ENCODE measurements around the gene RBM26. TPM values are rescaled to one million over a fixed set of nuclear protein-coding genes. Genes with fewer than 3 reads are reported as not detected.
"Not testable (repeated sequence)": the region's sequence is repeated elsewhere in the genome, so short reads cannot be mapped to it uniquely, and the experiment has no call there.

Gene RBM26
- total RNA-seq, 1 experiment from 2014 or later = 16.1 TPM

DNA sequence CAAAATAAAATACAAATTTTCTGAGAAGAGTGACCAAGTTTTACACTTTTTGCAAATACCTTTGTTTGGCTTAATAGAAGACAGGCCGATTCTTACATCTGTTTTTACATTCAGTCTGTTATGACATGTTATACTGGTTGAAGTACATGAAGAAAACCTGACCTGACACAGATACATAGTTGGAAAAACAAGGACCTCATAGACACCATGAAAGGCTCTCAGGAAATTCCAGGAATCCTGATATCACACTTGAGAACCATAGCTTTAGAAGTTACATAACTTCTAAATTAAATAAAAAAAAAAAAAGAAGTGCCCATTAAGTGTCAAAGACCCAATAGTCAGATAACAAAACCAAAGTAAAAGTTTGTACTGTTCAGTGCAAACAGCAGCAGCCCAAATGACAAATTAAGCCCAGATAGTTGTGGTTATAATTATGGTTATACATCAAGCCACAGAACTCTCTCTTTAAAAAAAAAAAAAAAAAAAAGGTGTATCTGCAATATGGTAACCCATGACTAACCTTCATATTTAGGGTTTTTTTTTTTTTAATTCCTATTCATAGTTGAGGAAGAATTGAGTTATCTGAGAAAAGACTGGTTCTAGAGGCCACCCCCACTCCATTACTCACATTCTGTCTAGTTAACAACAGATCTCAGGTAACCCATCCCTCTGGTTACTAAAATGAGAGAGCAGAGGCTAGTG, 19.8 kb downstream of the RBM26 start:
- no peak for DNase-seq (ENCODE audit: low read depth)

DNA sequence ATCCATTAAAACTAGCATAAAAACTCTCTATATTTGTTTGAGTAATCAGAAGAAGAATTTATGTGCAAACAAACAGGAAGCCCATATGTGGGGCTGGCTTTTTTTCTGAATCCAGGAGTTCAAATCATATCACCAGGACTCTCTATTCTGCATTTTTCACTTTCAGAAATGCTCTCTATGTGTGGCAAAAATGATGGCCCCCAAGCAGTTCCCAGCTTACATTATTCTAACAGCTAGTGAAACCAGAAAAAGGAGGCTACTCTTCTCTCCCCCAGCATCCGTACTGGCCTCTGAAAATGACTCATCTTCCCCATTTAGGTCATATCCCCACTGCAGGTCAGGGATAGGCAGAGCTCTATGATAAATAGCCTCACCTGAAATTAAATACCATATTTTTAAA, 20.4 kb downstream of the RBM26 start:
- DNase-seq (ENCODE audit: low read depth) = peak; percentile 21

DNA sequence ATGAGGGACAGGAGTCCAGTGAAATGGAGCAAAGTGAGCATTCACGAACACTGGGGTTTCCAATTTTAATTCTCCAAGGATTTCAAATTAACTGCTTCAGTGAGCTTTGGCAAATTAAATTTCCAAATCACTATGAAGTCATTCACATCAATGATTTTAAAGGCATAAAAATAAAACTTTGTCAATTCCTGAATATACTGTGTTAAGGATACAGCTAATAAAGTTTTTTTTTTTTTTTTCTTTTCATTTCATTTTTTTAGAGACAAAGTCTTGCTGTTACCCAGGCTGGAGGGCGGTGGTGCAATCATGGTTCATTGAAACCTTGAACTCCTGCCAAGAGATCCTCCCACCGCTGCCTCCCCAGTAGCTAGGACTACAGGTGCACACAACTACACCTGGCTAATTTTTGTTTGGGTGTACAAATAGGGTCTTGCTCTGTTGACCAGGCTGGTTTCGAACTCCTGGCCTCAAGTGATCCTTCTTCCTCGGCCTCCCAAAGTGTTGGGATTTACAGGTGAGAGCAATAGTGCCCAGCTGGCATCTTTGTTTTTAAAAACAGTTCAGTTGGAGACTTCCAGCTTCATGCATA, 21.9 kb downstream of the RBM26 start:
- DNase-seq (ENCODE audit: low read depth) = no peak

DNA sequence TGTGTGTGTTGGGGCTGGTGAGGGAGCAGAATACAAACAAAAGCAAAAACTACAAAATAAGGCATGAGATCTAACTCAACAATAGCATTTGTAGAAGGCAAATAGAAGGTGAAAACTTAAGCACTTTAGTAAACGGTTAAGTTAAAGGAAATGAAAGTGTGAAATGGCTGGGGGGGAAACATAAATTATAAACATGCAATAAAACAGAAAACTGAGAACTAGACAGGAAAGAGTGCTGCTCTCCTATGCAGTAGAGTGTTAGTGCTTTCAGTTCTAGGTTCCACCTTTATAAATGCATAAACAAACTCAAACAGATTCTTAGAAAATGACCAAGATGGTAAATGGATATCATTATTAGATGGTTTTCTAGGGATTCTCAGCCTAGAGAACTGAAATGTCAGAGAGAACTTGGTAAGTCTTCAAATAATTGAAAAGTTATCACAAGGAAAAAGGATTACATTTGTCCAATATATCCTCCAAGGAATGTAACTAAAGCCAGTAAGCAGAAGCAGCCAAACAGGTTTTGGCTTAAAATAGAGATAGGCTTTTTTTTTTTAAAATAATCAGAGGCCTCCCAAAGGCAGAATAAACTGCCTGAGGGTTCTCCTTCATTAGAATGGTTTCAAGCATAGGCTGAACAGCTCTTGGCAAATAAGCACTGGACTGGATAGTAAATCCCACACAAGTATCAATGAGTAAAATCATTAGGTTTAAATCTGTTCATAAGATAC, 23.3 kb downstream of the RBM26 start:
- DNase-seq (ENCODE audit: low read depth) = no peak

DNA sequence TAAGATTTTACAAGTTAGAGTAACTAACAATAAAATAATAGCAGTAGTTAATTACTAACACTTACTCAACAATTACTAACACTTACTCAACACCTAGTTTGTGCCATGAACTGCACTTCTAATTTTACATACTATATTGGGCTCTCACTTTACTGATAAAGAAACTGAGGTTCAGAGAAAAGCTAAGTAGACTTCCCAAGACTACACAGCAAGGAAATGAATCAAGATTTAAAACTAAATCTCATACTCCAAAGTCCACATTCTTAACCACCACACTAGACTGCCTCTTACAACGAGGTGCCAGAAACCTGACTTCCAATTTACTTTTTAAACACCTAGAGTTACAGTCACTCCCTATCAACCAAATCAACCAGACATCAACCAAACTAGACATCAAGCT, 25.1 kb downstream of the RBM26 start:
- no peak for DNase-seq (ENCODE audit: low read depth)

DNA sequence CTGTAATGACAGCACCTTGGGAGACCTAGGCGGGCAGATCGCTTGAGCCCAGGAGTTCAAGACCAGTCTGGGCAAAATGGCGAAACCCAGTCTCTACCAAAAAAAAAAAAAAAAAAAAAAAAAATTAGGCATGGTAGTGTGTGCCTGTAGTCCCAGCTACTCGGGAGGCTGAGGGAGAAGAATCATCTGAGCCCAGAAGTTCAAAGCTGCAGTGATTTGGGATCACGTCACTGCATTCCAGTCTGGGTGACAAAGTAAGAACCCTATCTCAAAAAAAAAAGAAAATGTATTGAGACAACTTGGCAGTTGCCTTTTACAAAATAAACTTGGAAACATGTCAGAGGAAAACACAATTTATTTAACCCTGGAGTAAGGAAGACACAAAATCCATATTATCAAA, 26.8 kb downstream of the RBM26 start:
- DNase-seq (ENCODE audit: low read depth) = no peak

DNA sequence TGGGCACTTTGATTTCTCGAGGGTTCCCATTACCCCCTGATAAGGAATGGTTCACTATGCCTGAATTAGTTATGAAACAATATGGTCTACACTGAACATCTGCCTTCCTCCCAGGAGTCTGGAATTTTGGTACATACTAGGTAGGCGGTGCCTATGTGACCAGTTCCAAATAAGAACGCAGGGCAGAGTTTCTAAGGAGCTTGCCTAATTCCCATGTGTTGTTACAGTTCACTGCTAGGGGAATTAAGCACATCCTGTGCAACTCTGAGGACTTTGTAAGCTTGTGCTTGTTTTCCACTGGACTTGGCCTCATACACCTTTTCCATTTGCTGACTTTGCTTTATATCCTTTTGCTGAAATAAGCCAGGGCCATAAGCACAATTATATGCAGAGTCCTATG, 29.2 kb downstream of the RBM26 start:
- no peak for DNase-seq (ENCODE audit: low read depth)

DNA sequence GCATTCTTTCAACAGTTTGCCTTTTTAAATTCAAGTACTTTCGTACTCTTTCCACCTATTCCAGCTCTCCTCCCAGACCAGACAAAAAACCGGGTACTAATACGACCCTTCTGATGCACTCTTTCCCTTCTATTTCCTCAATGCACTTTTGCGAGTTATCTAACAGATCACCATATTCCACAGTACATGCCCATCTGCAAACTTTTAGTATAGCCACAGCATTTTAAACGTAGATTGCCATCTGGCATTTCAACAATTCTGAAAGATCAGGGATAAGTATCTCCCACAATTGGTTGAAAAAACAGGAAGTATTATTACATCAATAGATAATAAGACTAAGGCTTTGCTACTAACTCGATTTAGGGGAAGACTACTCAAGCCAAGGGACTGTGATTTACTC, 31.5 kb downstream of the RBM26 start:
- DNase-seq (ENCODE audit: low read depth) = no peak

DNA sequence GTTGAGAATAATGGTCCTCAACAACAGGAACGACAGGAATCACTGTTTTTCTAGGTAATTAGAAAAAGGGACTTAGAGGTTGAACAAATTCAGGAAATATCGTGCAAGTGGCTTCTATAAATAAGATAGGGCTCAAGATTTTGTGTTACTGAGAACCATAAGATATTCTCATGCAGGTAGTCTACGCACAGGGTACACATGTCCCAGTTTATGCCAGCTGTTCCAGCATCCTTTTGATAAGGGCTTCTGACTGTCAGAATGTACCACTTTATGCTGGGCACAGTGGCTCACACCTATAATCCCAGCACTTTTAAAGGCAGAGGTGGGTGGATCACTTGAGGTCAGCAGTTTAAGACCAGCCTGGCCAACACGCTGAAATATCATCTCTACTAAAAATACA, 32.1 kb downstream of the RBM26 start:
- DNase-seq (ENCODE audit: low read depth) = no peak

DNA sequence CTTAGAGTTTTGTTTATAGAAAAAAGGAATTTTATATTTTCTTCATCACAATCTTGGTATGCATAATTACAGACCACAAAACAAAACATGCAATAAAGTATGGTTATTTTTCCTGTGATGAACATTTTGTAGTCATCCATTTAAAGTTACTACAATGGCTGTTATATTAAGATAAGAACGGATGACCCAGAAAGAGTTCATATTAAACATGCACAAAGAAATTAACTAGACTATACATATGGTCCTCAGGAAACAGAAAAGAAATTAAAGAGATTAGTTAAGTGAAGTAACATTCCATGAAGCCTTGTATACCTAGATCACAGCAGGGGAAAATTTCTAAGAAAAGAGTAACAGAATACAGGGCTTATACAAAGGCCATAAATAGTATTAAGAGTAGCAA, 36.8 kb downstream of the RBM26 start:
- DNase-seq (ENCODE audit: low read depth) = no peak

DNA sequence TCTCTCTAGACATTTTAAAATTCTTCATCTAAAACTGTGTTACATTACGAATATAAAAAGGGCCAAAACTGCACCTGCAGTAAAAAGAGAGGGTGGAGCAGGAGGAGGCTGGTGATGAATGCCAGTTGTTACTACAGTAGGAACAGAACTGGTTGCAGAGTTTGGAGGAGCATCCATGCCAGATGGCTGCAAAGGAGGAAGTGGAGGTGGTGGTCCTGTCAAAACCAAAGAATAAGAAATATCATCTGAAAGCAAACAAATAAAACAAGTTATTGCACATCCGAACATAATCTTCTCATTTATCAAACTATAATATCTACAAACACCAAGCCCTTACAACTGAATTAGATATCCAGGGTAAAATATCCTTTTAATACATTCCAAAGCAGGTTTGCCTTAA, 40.1 kb downstream of the RBM26 start:
- no peak for DNase-seq (ENCODE audit: low read depth)

DNA sequence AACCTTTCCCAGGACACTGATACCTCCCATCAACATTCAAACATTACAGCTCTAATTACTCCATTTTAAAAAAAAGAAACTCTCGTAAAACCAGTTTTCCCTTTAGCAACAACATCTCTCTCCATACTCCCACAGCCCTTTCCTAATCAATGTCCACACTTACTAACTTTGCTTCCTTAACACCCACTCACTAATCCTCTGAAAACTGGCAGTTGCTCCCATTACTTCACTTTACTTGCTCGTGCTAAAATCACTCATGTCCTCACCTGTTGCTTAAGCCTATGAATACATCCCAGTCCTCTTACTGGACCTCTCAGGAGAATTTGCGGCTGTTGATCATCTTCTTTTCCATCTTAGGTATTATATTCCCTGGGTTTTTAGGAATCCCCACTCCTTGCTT, 44.8 kb downstream of the RBM26 start:
- DNase-seq (ENCODE audit: low read depth) = no peak

DNA sequence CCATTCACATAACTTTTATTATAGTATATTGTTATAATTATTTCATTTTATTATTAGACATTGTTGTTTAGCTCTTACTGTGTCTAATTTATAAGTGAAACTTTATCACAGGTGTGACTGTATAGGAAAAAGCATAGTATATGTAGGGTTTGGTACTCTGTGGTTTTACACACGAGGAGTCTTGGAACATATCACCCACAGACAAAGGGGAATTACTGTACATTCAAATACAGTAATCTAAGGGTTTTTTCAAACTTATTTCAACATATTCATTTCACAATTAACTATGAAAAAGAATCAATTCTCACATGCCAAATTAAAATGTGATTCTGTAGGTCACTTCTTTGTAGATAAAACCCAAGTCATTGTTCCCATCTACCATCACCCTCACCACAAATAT, 46.0 kb downstream of the RBM26 start:
- DNase-seq (ENCODE audit: low read depth) = no peak

DNA sequence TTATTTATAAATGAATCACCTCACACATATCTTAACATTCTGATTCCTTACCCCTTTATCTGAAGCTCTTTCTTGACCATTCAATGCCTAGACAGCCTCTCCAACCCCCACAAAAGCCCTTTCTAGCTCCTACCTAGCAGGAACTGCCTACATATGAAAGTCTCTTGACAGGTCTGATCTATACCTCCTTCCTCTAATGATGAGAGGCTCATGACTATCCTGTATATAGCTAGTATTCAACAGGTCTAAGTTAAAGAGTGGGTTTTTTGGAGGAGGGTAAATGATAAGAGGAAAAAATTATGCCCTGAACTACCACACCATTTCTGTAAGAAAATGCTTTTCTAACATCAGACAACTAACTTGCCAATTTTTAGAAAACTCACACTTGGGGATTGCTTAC, 47.0 kb downstream of the RBM26 start:
- no peak for DNase-seq (ENCODE audit: low read depth)

DNA sequence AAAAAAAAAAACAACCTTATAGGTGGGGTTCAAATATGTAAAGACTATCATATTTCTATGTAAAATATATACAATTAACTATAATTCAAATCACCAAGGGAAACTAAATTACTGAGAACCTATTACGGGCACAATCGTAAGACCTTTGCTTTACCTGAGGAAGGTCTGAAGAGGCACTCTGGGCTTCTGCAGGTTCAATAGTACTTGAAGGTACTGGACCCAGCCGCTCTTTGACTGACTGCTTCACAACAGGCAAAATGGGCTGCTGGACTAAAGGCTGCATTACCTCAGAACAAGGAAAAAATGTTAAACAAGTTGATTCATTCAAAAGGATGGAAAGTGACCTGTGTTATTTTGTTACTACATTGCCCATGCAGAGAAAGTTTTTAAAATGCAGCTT, 51.8 kb downstream of the RBM26 start:
- DNase-seq (ENCODE audit: low read depth) = no peak

DNA sequence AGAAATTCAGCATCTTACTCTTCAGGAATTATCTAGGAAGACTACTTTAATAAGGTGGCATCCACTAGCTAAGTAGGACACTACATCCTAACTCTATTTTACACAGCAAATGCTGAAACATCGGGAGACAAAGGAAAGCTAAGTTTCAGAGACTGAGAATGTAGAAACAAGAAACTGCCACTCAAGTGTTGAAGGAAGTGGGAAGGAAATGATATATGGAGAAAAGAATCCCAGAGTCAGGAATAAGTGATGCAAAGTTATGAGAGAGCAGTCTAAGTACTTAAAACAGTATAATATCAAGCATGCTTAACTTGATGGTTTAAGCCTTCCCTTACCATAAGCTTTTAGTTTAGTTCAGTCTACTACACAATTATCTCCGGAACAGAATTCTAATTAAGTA, 52.4 kb downstream of the RBM26 start:
- DNase-seq (ENCODE audit: low read depth) = no peak

DNA sequence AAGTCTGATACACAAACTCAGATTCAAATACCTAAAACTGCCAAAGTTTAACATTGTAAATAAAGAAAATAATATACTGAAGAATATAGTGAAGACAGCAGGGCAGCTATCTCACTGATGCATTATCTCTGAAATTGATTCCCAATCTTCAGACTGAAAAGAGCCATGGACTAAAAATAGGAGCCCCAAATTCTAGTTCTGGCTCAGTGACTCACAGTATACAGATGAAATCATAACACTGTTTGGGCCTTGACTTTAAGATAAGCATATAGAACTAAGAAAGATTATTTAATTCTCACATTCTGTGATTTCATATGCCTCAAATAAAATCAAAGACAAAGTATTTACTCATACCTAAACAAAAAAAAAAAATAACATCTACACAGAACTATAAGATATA, 53.9 kb downstream of the RBM26 start:
- no peak for DNase-seq (ENCODE audit: low read depth)

DNA sequence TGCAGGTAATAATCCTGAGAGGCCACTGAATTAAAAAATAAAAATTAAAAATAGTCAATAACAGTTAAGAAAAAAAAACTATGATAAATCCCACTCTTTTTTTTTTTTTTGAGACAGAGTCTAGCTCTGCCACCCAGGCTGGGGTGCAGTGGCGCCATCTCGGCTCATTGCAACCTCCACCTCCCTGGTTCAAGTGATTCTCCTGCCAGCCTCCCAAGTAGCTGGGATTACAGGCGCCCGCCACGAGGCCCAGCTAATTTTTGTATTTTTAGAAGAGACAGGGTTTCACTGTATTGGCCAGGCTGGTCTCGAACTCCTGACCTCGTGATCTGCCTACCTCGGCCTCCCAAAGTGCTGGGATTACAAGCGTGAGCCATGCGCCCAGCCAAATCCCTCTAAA, 56.4 kb downstream of the RBM26 start:
- DNase-seq (ENCODE audit: low read depth) = not testable (repeated sequence)

DNA sequence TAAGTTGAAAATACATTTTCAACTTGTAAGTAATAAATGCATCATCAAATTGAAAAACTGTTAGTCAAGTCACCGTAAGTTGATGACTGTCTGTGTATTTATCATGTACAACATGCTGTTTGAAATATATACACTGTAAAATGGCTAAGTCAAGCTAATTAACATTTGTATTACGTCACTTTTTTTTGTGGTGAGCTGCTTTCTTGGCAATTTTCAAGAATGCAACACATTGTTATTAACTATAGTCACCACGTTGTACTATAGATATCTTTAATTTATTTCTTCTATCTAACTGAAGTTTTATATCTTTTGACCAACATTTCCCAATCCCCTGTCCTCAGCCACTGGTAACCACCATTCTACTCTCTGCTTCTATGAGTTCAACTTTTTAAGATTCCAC, 57.0 kb downstream of the RBM26 start:
- DNase-seq (ENCODE audit: low read depth) = no peak

DNA sequence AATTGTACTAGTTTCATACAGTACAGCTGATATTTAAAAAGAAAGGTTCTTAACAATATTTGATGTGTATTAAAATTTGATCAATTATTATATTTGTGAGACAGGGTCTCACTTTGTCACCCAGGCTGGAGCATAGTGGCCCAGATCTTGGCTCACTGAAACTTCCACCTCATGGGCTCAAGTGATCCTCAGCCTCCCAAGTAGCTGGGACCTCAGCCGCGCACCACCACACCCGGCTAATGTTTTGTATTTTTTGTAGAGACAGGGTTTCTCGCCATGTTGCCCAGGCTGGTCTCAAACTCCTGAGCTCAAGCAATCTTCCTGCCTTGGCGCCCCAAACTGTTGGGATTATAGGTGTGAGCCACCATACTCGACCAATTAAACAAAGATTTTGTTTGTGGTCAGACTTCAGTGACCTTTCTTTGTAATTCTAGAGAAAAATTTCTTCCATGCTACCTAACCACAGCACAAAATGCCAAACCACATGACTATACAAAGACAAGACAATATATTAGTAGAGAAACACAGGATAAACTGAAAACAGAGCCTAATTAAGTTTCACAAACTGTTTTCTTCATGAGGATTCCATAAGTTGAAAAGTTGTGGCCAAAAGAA, 59.6 kb downstream of the RBM26 start:
- no peak for DNase-seq (ENCODE audit: low read depth)

DNA sequence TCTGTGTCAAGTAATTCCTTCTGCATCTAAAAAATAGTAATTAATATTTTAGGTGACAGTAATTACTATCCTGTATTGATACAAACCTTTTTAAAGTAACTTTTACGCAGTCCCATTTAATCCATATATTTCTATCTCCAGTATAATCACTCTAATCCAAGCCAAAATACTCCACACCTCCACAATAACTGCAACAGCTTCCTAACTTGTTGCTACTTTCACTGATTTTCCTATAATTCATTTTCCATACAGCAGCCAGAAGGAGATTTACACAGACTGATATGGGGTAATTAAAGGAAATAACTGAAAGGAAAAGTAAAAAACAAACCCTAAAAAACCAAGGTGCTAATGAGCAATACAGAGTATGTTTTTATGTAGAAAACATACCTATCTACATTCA, 64.9 kb downstream of the RBM26 start:
- no peak for DNase-seq (ENCODE audit: low read depth)

DNA sequence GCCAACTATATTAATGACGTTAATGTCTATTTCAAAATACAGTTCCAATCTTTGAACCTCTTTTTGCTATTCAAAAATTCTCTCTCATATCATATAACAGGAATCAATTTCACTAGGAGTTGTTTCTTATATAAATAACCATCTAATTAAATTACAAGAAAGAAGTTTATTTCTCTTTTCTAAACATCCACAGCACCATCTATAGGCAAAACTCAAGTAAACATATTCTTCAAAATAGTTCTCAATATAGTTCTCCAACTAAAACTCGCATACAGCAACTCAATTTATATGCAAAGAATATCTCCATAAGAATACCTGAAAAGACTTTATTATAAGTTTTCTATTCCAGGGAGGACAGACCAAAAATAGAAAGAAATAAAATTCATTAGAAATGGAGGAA, 65.6 kb downstream of the RBM26 start:
- DNase-seq (ENCODE audit: low read depth) = no peak

DNA sequence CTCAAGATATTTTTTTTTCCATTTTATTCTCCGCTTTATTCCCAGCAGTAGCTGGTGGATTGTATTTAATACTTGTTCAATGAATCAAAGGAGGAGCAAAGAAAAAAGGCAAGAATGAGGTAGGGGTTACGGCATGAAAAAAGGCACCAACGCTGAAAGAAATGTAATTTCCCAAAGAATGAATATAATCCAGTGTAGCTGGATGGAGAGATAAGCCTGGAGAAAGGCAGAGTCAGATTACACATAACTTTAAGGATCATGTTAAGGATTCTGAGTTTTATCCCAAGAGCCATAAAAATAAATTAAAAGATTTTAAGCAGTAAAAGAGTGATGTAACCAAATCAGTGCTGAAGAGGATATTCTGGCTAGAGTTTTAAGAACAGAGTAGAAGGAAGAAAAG, 67.7 kb downstream of the RBM26 start:
- DNase-seq (ENCODE audit: low read depth) = no peak

Measured in Daoy (cell line).